A549 treated with CpdA at 1 μM for 4 hours (cell line): ENCODE measurements around the gene TMEM202. TPM values are rescaled to one million over a fixed set of nuclear protein-coding genes. Genes with fewer than 3 reads are reported as not detected.

Experiments used
- total RNA-seq: library from RNA; stranded (reverse); fragments of 200-300 nt; extraction: Qiagen RNA extraction; gene quantifications from 5 replicates; pipeline ENCODE4 v1.2.3, GENCODE V29; 2022; ENCODE audit warnings: low read depth

TMEM202 gene, protein sequence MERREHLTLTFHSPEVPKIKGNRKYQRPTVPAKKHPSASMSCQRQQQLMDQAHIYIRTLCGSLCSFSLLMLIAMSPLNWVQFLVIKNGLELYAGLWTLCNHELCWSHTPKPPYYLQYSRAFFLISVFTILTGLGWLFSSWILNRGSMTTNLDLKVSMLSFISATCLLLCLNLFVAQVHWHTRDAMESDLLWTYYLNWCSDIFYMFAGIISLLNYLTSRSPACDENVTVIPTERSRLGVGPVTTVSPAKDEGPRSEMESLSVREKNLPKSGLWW
- total RNA-seq, result not detected in 5 replicates

GRCh38 chr15:72397796-72398588, at the start of gene TMEM202:
Gene TMEM202 (plus strand): TSS chr15:72398305. CDS start chr15:72398327, 22 bp downstream.

DNA sequence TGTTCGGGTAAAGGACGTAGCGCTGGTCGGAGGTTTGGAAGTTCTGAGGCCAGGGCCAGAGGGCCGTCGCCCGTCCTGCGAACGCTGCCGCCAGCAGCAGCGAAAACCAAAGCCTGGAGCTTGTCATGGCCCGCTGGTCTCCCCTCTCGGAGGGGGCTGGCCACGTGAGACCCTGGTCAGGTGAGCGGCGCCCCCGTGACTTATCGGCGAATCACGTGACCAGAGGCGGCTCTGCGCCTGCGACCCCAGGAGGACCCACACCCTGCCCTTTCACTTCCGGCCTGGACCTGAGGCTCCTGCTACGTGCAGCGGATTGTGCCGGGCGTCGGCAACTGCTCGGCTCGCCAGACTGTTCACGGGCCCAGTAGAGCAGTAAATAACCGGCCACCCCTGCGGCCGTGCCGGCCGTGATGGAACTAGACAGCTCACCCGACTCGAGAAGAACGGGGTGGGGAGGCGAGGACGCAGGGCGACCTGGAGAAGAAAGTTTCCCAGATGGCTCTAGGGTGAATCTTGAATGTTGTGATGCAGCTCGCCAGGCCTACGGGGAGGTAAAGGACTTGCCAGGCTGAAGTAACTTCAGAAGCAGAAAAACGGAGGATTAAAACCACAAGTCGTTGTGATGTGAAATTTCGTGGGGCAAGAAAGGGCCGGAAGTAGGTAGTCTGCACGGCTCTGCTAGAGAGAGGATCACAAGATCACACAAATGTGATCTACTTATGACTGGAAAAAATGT, 22.1 kb upstream of the TMEM202 start, which contains the start of gene HEXA:
TSS of gene HEXA (minus strand) at position 169 of the 736 bp plus-strand sequence. CDS start at position 127, 42 bp downstream.

Other genes with a start within 250 kb of the TMEM202 start
- not detected in 5 replicates for gene GRAMD2A, start 200.5 kb upstream of the TMEM202 start, total RNA-seq
- 3,339 to 3,789 TPM (median 3,599 TPM) in 5 replicates for gene PKM, start 167.1 kb upstream of the TMEM202 start, total RNA-seq
- 55.0 to 66.2 TPM (median 65.8 TPM) in 5 replicates for gene PARP6, start 125.8 kb upstream of the TMEM202 start, total RNA-seq
- gene CELF6, start 78.1 kb upstream of the TMEM202 start, total RNA-seq, result 0.07 to 0.19 TPM (median 0.12 TPM) in 4 of 5 replicates, not detected in the other
- gene HEXA, start 22.3 kb upstream of the TMEM202 start, total RNA-seq, result 135 to 162 TPM (median 156 TPM) in 5 replicates
- gene ARIH1, start 76.0 kb downstream of the TMEM202 start, total RNA-seq, result 60.2 to 82.0 TPM (median 72.3 TPM) in 5 replicates